ENCODE measurements around the gene TMEM182. TPM values are rescaled to one million over a fixed set of nuclear protein-coding genes. Genes with fewer than 3 reads are reported as not detected.

The TMEM182 gene
- total RNA-seq, 1 experiment from 2014 or later, result 4.3 TPM

DNA sequence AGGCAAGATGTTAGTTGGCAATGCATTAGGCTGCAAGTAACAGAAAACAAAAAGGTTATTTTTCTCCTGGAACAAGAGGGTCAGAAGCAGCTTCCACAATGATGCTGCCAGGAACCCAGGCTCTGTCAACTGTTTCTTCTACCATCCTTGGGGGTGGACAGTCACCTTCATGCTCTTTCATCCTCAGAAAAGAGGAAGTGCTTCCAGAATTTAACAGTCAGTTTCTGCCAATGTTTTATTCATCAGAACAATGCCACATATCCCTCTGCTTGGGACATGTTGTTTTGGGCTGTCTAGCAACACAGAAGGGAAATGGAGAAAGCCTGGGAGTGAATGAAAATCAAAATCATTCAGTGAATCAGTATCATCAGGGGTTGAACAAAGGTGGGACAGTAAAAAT, 7.1 kb downstream of the TMEM182 start:
- H3K36me3 Mint-ChIP-seq, result peaks cover 12% of the 10 kb centered on the region
- CTCF ChIA-PET, result interaction anchor here (1.6 kb wide), 1 partner anchor 15 kb away, joined by 5 read pairs; no protein-coding TSS in a partner anchor
- H3K4me1 Mint-ChIP-seq, result peaks cover 6% of the 10 kb centered on the region
- no peak overlapping the region for H3K27ac Mint-ChIP-seq
- no peak for ATAC-seq
- POLR2A ChIA-PET, result no interaction called here
- no peak for DNase-seq (ENCODE audit: low spot score)
- no peaks in the 10 kb centered on the region for H3K9me3 Mint-ChIP-seq
- TF ChIP-seq ZNF219 (CRISPR knock-in tag; IDR thresholded peaks at IDR 0.05; ENCODE audit: borderline replicate concordance) (no peak), SOX15 (CRISPR knock-in tag; IDR thresholded peaks at IDR 0.05) (no peak), FOXJ3 (CRISPR knock-in tag; IDR thresholded peaks at IDR 0.05; ENCODE audit: borderline replicate concordance) (no peak)
- no peak overlapping the region for H3K4me3 Mint-ChIP-seq
- H3K27me3 Mint-ChIP-seq (ENCODE audit: low read depth), result no peaks in the 10 kb centered on the region

DNA sequence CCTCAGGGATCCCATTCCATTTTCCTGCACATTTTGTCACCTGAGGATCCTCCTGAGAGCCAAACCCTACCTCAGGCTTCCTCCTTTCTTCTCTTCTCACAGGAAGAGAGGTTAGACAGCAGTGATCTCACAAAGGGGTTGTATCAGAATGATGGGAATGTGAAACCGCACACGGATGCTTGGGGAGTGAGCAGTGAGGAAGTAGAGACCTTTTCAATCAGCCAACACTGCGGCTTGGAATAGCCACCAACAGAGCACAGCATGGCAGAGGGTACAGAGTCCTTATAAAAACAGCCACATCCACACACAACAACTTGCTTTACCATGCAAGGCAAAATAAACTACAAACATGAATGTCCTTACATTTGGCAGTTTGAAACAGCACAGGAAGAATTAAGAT, 8.7 kb downstream of the TMEM182 start:
- peaks cover 12% of the 10 kb centered on the region for H3K36me3 Mint-ChIP-seq
- peaks cover 6% of the 10 kb centered on the region for H3K4me1 Mint-ChIP-seq
- H3K27me3 Mint-ChIP-seq (ENCODE audit: low read depth), result no peaks in the 10 kb centered on the region
- H3K9me3 Mint-ChIP-seq, result no peaks in the 10 kb centered on the region
- TF ChIP-seq HMGXB4 (CRISPR knock-in tag; IDR thresholded peaks at IDR 0.05) (no peak), E2F1 (CRISPR knock-in tag; IDR thresholded peaks at IDR 0.05) (no peak), FOXP1 (CRISPR knock-in tag; IDR thresholded peaks at IDR 0.05; ENCODE audit: borderline replicate concordance) (no peak), MAX (CRISPR knock-in tag; IDR thresholded peaks at IDR 0.05) (no peak), JAZF1 (CRISPR knock-in tag; IDR thresholded peaks at IDR 0.05) (no peak), EMX1 (CRISPR knock-in tag; IDR thresholded peaks at IDR 0.05) (no peak), SMAD4 (CRISPR knock-in tag; IDR thresholded peaks at IDR 0.05) (no peak), TP53 (CRISPR knock-in tag; IDR thresholded peaks at IDR 0.05) (no peak), JUN (CRISPR knock-in tag; IDR thresholded peaks at IDR 0.05) (no peak)
- TF ChIP-seq, protein P1, sequence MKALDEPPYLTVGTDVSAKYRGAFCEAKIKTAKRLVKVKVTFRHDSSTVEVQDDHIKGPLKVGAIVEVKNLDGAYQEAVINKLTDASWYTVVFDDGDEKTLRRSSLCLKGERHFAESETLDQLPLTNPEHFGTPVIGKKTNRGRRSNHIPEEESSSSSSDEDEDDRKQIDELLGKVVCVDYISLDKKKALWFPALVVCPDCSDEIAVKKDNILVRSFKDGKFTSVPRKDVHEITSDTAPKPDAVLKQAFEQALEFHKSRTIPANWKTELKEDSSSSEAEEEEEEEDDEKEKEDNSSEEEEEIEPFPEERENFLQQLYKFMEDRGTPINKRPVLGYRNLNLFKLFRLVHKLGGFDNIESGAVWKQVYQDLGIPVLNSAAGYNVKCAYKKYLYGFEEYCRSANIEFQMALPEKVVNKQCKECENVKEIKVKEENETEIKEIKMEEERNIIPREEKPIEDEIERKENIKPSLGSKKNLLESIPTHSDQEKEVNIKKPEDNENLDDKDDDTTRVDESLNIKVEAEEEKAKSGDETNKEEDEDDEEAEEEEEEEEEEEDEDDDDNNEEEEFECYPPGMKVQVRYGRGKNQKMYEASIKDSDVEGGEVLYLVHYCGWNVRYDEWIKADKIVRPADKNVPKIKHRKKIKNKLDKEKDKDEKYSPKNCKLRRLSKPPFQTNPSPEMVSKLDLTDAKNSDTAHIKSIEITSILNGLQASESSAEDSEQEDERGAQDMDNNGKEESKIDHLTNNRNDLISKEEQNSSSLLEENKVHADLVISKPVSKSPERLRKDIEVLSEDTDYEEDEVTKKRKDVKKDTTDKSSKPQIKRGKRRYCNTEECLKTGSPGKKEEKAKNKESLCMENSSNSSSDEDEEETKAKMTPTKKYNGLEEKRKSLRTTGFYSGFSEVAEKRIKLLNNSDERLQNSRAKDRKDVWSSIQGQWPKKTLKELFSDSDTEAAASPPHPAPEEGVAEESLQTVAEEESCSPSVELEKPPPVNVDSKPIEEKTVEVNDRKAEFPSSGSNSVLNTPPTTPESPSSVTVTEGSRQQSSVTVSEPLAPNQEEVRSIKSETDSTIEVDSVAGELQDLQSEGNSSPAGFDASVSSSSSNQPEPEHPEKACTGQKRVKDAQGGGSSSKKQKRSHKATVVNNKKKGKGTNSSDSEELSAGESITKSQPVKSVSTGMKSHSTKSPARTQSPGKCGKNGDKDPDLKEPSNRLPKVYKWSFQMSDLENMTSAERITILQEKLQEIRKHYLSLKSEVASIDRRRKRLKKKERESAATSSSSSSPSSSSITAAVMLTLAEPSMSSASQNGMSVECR (CRISPR knock-in tag; IDR thresholded peaks at IDR 0.05; ENCODE audit: borderline replicate concordance), result no peak
- TF ChIP-seq, protein P2, sequence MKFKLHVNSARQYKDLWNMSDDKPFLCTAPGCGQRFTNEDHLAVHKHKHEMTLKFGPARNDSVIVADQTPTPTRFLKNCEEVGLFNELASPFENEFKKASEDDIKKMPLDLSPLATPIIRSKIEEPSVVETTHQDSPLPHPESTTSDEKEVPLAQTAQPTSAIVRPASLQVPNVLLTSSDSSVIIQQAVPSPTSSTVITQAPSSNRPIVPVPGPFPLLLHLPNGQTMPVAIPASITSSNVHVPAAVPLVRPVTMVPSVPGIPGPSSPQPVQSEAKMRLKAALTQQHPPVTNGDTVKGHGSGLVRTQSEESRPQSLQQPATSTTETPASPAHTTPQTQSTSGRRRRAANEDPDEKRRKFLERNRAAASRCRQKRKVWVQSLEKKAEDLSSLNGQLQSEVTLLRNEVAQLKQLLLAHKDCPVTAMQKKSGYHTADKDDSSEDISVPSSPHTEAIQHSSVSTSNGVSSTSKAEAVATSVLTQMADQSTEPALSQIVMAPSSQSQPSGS (CRISPR knock-in tag; IDR thresholded peaks at IDR 0.05; ENCODE audit: borderline replicate concordance, low read depth), result no peak
- TF ChIP-seq, protein P3, sequence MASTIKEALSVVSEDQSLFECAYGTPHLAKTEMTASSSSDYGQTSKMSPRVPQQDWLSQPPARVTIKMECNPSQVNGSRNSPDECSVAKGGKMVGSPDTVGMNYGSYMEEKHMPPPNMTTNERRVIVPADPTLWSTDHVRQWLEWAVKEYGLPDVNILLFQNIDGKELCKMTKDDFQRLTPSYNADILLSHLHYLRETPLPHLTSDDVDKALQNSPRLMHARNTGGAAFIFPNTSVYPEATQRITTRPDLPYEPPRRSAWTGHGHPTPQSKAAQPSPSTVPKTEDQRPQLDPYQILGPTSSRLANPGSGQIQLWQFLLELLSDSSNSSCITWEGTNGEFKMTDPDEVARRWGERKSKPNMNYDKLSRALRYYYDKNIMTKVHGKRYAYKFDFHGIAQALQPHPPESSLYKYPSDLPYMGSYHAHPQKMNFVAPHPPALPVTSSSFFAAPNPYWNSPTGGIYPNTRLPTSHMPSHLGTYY (CRISPR knock-in tag; IDR thresholded peaks at IDR 0.05), result no peak
- ATAC-seq (no peak), DNase-seq (ENCODE audit: low spot score) (no peak)
- ChIA-PET CTCF (no interaction called here), POLR2A (no interaction called here)
- no peak overlapping the region for H3K4me3 Mint-ChIP-seq
- no peak overlapping the region for H3K27ac Mint-ChIP-seq
